Right atrium auricular region (tissue), 2 donors: Measurements from ENCODE around the gene CUL9. TPM values are rescaled to one million over a fixed set of nuclear protein-coding genes. Genes with fewer than 3 reads are reported as not detected.

Experiments
- DNase-seq: peaks from one replicate; pipeline ENCODE4 v3.0.0-alpha.2; 2019; ENCODE audit warnings: low spot score
- H3K27ac ChIP-seq, 2 donors: fragments of 200-600 bp; sonication (generic); 1 replicate in 1 of 2; 2 replicates in 1 of 2; pipeline ENCODE4 v1.5.1; 2016 to 2019
- H3K27me3 ChIP-seq, 2 donors: fragments of 200-600 bp; sonication (generic); one replicate each; pipeline versions ENCODE4 v1.5.1 to v1.6.0; 2017 to 2019
- H3K36me3 ChIP-seq: fragments of 200-600 bp; sonication (generic); one replicate; pipeline ENCODE4 v1.5.1; 2016
- H3K4me1 ChIP-seq, 2 donors: fragments of 200-600 bp; sonication (generic); one replicate each; pipeline versions ENCODE4 v1.5.1 to v1.6.0; 2017 to 2019
- H3K4me3 ChIP-seq, 2 donors: fragments of 200-600 bp; sonication (generic); 1 replicate in 1 of 2; 2 replicates in 1 of 2; pipeline ENCODE4 v1.5.1; 2017 to 2019; ENCODE audit warnings: mild to moderate bottlenecking in 1 of 2, moderate library complexity in 1 of 2
- H3K9me3 ChIP-seq, 2 donors: fragments of 200-600 bp; sonication (generic); one replicate each; pipeline ENCODE4 v1.5.1; 2019
- CTCF ChIP-seq, 2 donors: fragments of 200-600 bp; sonication (generic); IDR thresholded peaks; one replicate each; pipeline ENCODE4 v1.5.1; 2019; ENCODE audit warnings: antibody characterized with exemption in 2 of 2
- total RNA-seq, 2 donors: library from RNA; depleted of rRNA; stranded (reverse); fragments of >200 nt; gene quantifications; one replicate each; pipeline ENCODE4 v1.1.0, GENCODE V29; 2016

CUL9 gene
- total RNA-seq, 2 donors from 2014 or later = 11.0 to 16.8 TPM

GRCh38 chr6:43235841-43236240, 53.8 kb downstream of the CUL9 start:
- H3K36me3 ChIP-seq = no peaks in the 10 kb centered on the region
- H3K27me3 ChIP-seq = no peaks in the 10 kb centered on the region
- no peaks in the 10 kb centered on the region for H3K4me1 ChIP-seq
- TF ChIP-seq CTCF (IDR thresholded peaks at IDR 0.05) = no peak
- H3K4me3 ChIP-seq = no peak overlapping the region
- no peaks in the 10 kb centered on the region for H3K9me3 ChIP-seq
- no peak for DNase-seq
- H3K27ac ChIP-seq = no peak overlapping the region

- H3K9me3 ChIP-seq = no peaks in the 10 kb centered on the region
- H3K27me3 ChIP-seq = peaks cover 3 to 4% of the 10 kb centered on the region in 2 donors
- no peak overlapping the region for H3K4me3 ChIP-seq
- no peak for TF ChIP-seq CTCF (IDR thresholded peaks at IDR 0.05)
- H3K4me1 ChIP-seq = no peaks in the 10 kb centered on the region
- H3K36me3 ChIP-seq = no peaks in the 10 kb centered on the region
- no peak for DNase-seq
- no peak overlapping the region for H3K27ac ChIP-seq
These were observed 57.1 kb downstream of the CUL9 start for GRCh38 chr6:43239054-43239453.

GRCh38 chr6:43240950-43241349, 59.0 kb downstream of the CUL9 start:
- Histone ChIP-seq H3K4me3 (no peak overlapping the region), H3K4me1 (no peaks in the 10 kb centered on the region), H3K9me3 (no peaks in the 10 kb centered on the region), H3K27me3 (peaks cover 6 to 7% of the 10 kb centered on the region in 2 donors), H3K27ac (no peak overlapping the region), H3K36me3 (no peaks in the 10 kb centered on the region)
- no peak for DNase-seq
- TF ChIP-seq CTCF (IDR thresholded peaks at IDR 0.05) = no peak

- Histone ChIP-seq H3K4me1 (peaks cover 0 to under 1% of the 10 kb centered on the region in 2 donors), H3K36me3 (no peaks in the 10 kb centered on the region), H3K9me3 (no peaks in the 10 kb centered on the region), H3K27ac (no peak overlapping the region), H3K4me3 (no peak overlapping the region), H3K27me3 (peaks cover 6 to 7% of the 10 kb centered on the region in 2 donors)
- TF ChIP-seq CTCF (IDR thresholded peaks at IDR 0.05) = no peak
- DNase-seq = no peak
These were observed 59.5 kb downstream of the CUL9 start for GRCh38 chr6:43241446-43241845.

GRCh38 chr6:43242908-43243663, 61.1 kb downstream of the CUL9 start, which contains the start of gene TTBK1:
Gene TTBK1, plus strand, starts transcription at chr6:43243481. Its CDS starts 3,180 bp downstream, at chr6:43246661.
- H3K9me3 ChIP-seq = no peaks in the 10 kb centered on the region
- H3K4me3 ChIP-seq = no peak within 1 kb of the TSS
- no peak within 1 kb of the TSS for H3K27ac ChIP-seq
- no peak for DNase-seq
- TF ChIP-seq CTCF (IDR thresholded peaks at IDR 0.05) = no peak
- H3K36me3 ChIP-seq = no peaks in the 10 kb centered on the region
- peaks cover 0 to 14% of the 10 kb centered on the region in 2 donors for H3K4me1 ChIP-seq
- peaks cover 6 to 7% of the 10 kb centered on the region in 2 donors for H3K27me3 ChIP-seq
